GM23248 (cell line): ENCODE results near the gene PHKA1. TPM values are rescaled to one million over a fixed set of nuclear protein-coding genes. Genes with fewer than 3 reads are reported as not detected.

Source experiments
- DNase-seq: peaks from one replicate; pipeline ENCODE4 v3.0.0-alpha.2; 2015
- H2AFZ ChIP-seq: fragments of 200-600 bp; sonication (generic); 2 replicates; pipeline ENCODE4 v1.6.1; 2016; ENCODE audit warnings: antibody characterized with exemption
- H3F3A ChIP-seq: fragments of 200-600 bp; sonication (generic); 2 replicates; pipeline ENCODE4 v1.6.1; 2016; ENCODE audit warnings: mild to moderate bottlenecking, antibody characterized with exemption, mixed run types; ENCODE audit not compliant: insufficient read depth
- H3K27ac ChIP-seq: fragments of 200-600 bp; sonication (generic); 2 replicates; pipeline ENCODE4 v1.5.1; 2016; ENCODE audit warnings: mild to moderate bottlenecking
- H3K27me3 ChIP-seq: fragments of 200-600 bp; sonication (generic); replicated peaks from 2 replicates; pipeline ENCODE4 v1.6.1; 2016; ENCODE audit warnings: mild to moderate bottlenecking; ENCODE audit not compliant: insufficient read depth
- H3K36me3 ChIP-seq: fragments of 200-600 bp; sonication (generic); 2 replicates; pipeline ENCODE4 v1.6.1; 2016; ENCODE audit warnings: low read depth, mild to moderate bottlenecking
- H3K4me1 ChIP-seq: fragments of 200-600 bp; sonication (generic); 2 replicates; pipeline ENCODE4 v1.6.1; 2016; ENCODE audit warnings: mild to moderate bottlenecking; ENCODE audit not compliant: insufficient read depth
- H3K4me2 ChIP-seq: fragments of 200-600 bp; sonication (generic); one replicate; pipeline ENCODE4 v1.6.1; 2016; ENCODE audit warnings: mild to moderate bottlenecking; ENCODE audit not compliant: unreplicated experiment
- H3K4me3 ChIP-seq: fragments of 200-600 bp; sonication (generic); 2 replicates; pipeline ENCODE4 v1.5.1; 2016; ENCODE audit warnings: mild to moderate bottlenecking
- H3K79me2 ChIP-seq: fragments of 200-600 bp; sonication (generic); 2 replicates; pipeline ENCODE4 v1.6.1; 2016; ENCODE audit warnings: mild to moderate bottlenecking; ENCODE audit not compliant: insufficient read depth
- H3K9ac ChIP-seq: fragments of 200-600 bp; sonication (generic); 2 replicates; pipeline ENCODE4 v1.6.1; 2016; ENCODE audit warnings: mild to moderate bottlenecking
- H3K9me2 ChIP-seq: fragments of 200-600 bp; sonication (generic); 2 replicates; pipeline ENCODE4 v1.6.1; 2016; ENCODE audit warnings: mixed run types, mild to moderate bottlenecking, moderate library complexity; ENCODE audit not compliant: insufficient read depth
- H3K9me3 ChIP-seq: fragments of 200-600 bp; sonication (generic); one replicate; pipeline ENCODE4 v1.6.1; 2017; ENCODE audit warnings: low read depth
- H4K20me1 ChIP-seq: fragments of 200-600 bp; sonication (generic); 2 replicates; pipeline ENCODE4 v1.6.0; 2016; ENCODE audit not compliant: insufficient read depth
- EZH2 ChIP-seq: fragments of 200-600 bp; sonication (generic); IDR thresholded peaks from 2 replicates; pipeline ENCODE4 v1.6.1; 2018; ENCODE audit warnings: antibody characterized with exemption, mild to moderate bottlenecking; ENCODE audit not compliant: insufficient read depth, poor library complexity, severe bottlenecking
- EZH2phosphoT487 ChIP-seq: fragments of 200-600 bp; sonication (generic); IDR thresholded peaks from 2 replicates; pipeline ENCODE4 v1.6.1; 2018; ENCODE audit warnings: antibody characterized with exemption, moderate library complexity, mild to moderate bottlenecking, low read depth; ENCODE audit not compliant: insufficient read depth
- WGBS, 2 experiments: methylation state at CpG; one replicate each; pipeline ENCODE4 v1.1.6; 2015 to 2017; ENCODE audit warnings: low lambda C conversion rate in 2 of 2, low coverage in 1 of 2; ENCODE audit errors: missing lambda C conversion rate in 2 of 2; 5-methylcytosine and 5-hydroxymethylcytosine counted together
- in situ Hi-C: fragments of 300-500 bp; cut with MboI; formaldehyde crosslinking; loops from 2 replicates; pipeline ENCODE4 v1.15.0; 2020
- polyA plus RNA-seq: library from polyadenylated mRNA; unstranded; fragments of >200 nt; fragmentation: Nextera tagmentation; extraction: Ambion mirVana; gene quantifications from 2 replicates; pipeline ENCODE4 v1.2.1, GENCODE V29; 2016
- total RNA-seq: library from RNA; depleted of rRNA; stranded (reverse); fragments of >200 nt; shearing (Covaris generic); gene quantifications from 2 replicates; pipeline ENCODE4 v1.2.3, GENCODE V29; 2014

Gene PHKA1
- total and polyA plus RNA-seq, 2 experiments from 2014 or later = 1.6 to 2.5 TPM

GRCh38 chrX:72641611-72642010 lies 72.5 kb downstream of the PHKA1 start:
- no peak overlapping the region for H2AFZ ChIP-seq
- H3F3A ChIP-seq = no peaks in the 10 kb centered on the region
- in situ Hi-C loops = no loop called here
- no peaks in the 10 kb centered on the region for H4K20me1 ChIP-seq
- DNase-seq = no peak
- 83 to 85% methylated on average over 4 of the region's 4 CpGs for WGBS, 2 experiments
- no peaks in the 10 kb centered on the region for H3K9me2 ChIP-seq
- H3K4me2 ChIP-seq = no peak overlapping the region
- no peak overlapping the region for H3K9ac ChIP-seq
- no peak overlapping the region for H3K4me3 ChIP-seq
- H3K27me3 ChIP-seq = no peaks in the 10 kb centered on the region
- no peak overlapping the region for H3K27ac ChIP-seq
- no peaks in the 10 kb centered on the region for H3K36me3 ChIP-seq
- no peaks in the 10 kb centered on the region for H3K4me1 ChIP-seq
- no peaks in the 10 kb centered on the region for H3K9me3 ChIP-seq
- TF ChIP-seq EZH2 (no peak), EZH2phosphoT487 (no peak)
- no peaks in the 10 kb centered on the region for H3K79me2 ChIP-seq

GRCh38 chrX:72635930-72636329 lies 78.2 kb downstream of the PHKA1 start:
- no peak for TF ChIP-seq EZH2
- no peak for TF ChIP-seq EZH2phosphoT487
- Histone ChIP-seq H3F3A (no peaks in the 10 kb centered on the region), H3K9ac (no peak overlapping the region), H3K4me3 (no peak overlapping the region), H3K79me2 (no peaks in the 10 kb centered on the region), H3K9me2 (no peaks in the 10 kb centered on the region), H2AFZ (no peak overlapping the region), H3K27me3 (no peaks in the 10 kb centered on the region), H4K20me1 (no peaks in the 10 kb centered on the region), H3K27ac (no peak overlapping the region), H3K9me3 (no peaks in the 10 kb centered on the region), H3K4me1 (no peaks in the 10 kb centered on the region), H3K36me3 (no peaks in the 10 kb centered on the region), H3K4me2 (no peak overlapping the region)
- no peak for DNase-seq
- in situ Hi-C loops = no loop called here
- 100% methylated on average over 1 of the region's 1 CpG for WGBS, 2 experiments

GRCh38 chrX:72634331-72634730 lies 79.8 kb downstream of the PHKA1 start:
- DNase-seq = no peak
- H3K79me2 ChIP-seq = no peaks in the 10 kb centered on the region

GRCh38 chrX:72630185-72630584 lies 83.9 kb downstream of the PHKA1 start:
- no peaks in the 10 kb centered on the region for H3K79me2 ChIP-seq
- in situ Hi-C loops = no loop called here
- no peaks in the 10 kb centered on the region for H3K36me3 ChIP-seq
- no peaks in the 10 kb centered on the region for H3K9me2 ChIP-seq
- H3K9me3 ChIP-seq = no peaks in the 10 kb centered on the region
- no peak overlapping the region for H2AFZ ChIP-seq
- no peaks in the 10 kb centered on the region for H3K27me3 ChIP-seq
- 31% methylated on average over 1 of the region's 1 CpG; no CpG with 5 or more reads in 1 of the 2 experiments for WGBS, 2 experiments
- no peak for DNase-seq
- no peaks in the 10 kb centered on the region for H3F3A ChIP-seq
- no peak overlapping the region for H3K4me3 ChIP-seq
- no peak overlapping the region for H3K9ac ChIP-seq
- TF ChIP-seq EZH2phosphoT487 = no peak
- TF ChIP-seq EZH2 = no peak
- no peak overlapping the region for H3K4me2 ChIP-seq
- H3K27ac ChIP-seq = no peak overlapping the region
- no peaks in the 10 kb centered on the region for H4K20me1 ChIP-seq
- H3K4me1 ChIP-seq = no peaks in the 10 kb centered on the region

More at GRCh38 chrX:72634331-72634730, 79.8 kb downstream of the PHKA1 start:
- no peak for TF ChIP-seq EZH2phosphoT487
- no peak for TF ChIP-seq EZH2
- in situ Hi-C loops = no loop called here
- Histone ChIP-seq H3K4me3 (no peak overlapping the region), H3K9ac (no peak overlapping the region), H2AFZ (no peak overlapping the region), H3K4me2 (no peak overlapping the region), H3K9me2 (no peaks in the 10 kb centered on the region), H3K27me3 (no peaks in the 10 kb centered on the region), H4K20me1 (no peaks in the 10 kb centered on the region), H3K27ac (no peak overlapping the region), H3K36me3 (no peaks in the 10 kb centered on the region), H3F3A (no peaks in the 10 kb centered on the region), H3K9me3 (no peaks in the 10 kb centered on the region), H3K4me1 (no peaks in the 10 kb centered on the region)
- WGBS, 2 experiments = 68 to 79% methylated on average over 3 of the region's 3 CpGs

GRCh38 chrX:72624194-72624593 lies 89.9 kb downstream of the PHKA1 start:
- no peaks in the 10 kb centered on the region for H4K20me1 ChIP-seq
- TF ChIP-seq EZH2phosphoT487 (no peak), EZH2 (no peak)
- in situ Hi-C loops = no loop called here
- no peak overlapping the region for H2AFZ ChIP-seq
- no peak for DNase-seq
- no peaks in the 10 kb centered on the region for H3K79me2 ChIP-seq
- peaks cover 27% of the 10 kb centered on the region for H3F3A ChIP-seq
- no peaks in the 10 kb centered on the region for H3K9me2 ChIP-seq
- H3K27ac ChIP-seq = no peak overlapping the region
- H3K27me3 ChIP-seq = no peaks in the 10 kb centered on the region
- no peaks in the 10 kb centered on the region for H3K36me3 ChIP-seq
- peaks cover 27% of the 10 kb centered on the region for H3K4me1 ChIP-seq
- H3K9me3 ChIP-seq = no peaks in the 10 kb centered on the region
- no peak overlapping the region for H3K9ac ChIP-seq
- no peak overlapping the region for H3K4me3 ChIP-seq
- H3K4me2 ChIP-seq = no peak overlapping the region
